Skeletal muscle cell (primary cell): ENCODE data around the gene SESN1.

Experiments
- DNase-seq: peaks from one replicate; pipeline ENCODE4 v3.0.0-alpha.2; 2010; ENCODE audit warnings: low read depth
- H3K4me3 ChIP-seq: 2 replicates; pipeline ENCODE4 v1.5.1; 2011; ENCODE audit warnings: low read depth, mild to moderate bottlenecking, control low read depth, low read length, moderate library complexity

The SESN1 gene

DNA sequence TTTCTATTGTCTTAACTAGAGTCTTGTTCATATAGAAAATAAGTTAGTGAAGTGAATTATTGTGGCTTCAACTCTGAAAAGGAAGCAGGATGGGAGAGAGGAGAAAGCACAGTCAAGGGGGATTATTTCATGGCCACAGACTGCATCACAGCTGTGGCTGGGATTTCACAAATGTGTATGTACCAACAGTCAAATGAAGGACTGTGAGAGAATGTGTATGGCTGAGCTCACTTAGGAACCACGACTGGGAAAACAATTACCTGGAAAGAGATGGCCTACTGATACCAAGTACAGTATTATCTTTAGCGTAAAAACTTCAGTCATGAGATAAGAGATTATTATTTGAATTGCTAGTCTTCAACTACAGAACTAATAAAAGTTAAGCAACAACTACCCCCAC lies 54.9 kb downstream of the SESN1 start:
- no peak for DNase-seq
- no peak overlapping the region for H3K4me3 ChIP-seq

DNA sequence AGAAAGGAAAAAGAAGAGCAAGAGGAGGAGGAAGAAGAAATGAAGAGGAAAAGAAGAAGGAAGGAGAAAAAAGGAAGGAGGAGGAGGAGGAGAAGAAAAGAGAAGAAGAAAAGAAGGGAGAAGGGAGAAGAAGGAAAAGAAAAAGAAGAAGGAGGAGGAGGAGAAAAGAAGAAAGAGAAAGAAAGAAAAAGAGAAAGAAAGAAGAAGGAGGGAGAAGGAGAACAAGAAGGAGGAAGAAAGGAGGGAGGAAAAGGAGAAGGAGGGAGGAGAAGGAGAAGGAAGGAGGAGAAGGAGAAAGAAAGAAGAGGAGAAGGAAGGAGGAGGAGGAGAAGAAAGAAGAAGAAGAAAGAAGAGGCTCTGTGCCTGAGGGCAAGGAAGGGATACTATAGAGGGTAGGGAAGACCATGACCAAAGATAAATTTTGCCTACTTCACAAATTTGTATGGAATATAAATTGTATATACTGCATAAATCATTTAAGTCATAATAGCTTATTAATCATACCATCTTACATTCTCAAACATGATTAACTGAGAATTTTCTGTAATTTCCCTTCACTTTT lies 55.7 kb downstream of the SESN1 start:
- H3K4me3 ChIP-seq, result no peak overlapping the region
- no peak for DNase-seq

DNA sequence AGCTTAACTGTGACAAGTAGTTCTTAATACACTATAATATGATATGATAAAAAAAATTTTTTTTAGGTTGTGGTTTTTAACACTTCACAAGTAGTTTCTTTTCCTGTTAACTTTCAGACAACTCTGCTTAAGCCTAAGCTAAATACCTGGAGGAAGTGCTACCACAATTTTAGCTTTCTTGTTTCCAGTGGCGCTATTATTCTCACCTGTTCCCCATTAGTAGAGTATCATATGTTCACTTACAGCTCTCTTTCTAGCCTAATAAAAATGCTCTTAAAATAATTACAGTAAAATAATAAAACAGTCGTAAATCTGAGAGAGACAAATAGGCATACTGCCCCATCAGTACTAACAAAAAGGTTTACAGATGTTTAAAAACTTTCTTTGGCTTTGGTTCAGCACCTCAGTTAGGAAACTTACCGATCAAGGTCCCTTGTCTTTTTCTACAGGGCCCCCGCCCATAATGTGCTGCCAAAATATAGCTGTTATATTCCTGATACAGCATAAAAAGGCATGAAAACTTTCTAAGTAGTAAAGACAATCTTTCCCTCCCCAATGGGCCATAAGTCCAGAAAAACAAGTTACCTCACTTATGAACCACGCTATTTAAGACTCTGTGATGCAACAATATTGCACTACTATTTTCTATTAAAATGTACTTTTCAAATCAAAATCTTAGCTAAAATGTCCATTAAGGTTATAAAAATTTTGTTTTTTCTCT lies 57.9 kb downstream of the SESN1 start:
- no peak for DNase-seq
- H3K4me3 ChIP-seq, result no peak overlapping the region

DNA sequence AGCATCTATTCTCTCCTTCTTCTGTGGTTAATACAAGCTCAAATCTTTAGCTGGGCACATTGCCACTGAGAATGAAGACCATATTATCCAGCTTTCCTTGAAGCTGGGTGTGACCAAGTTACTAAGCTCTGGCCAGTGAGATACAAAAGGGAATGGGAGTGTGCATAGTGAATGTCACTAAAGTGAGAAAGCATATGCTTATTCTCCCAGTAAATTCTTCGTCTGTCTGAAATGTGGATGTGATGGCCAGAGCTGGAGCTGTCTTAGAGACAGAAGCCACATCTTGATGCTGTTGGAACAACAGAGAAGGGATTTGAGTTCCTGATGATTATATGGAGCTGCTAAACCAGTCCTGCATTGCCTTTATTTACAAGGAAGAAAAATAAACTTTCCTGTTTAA lies 60.1 kb downstream of the SESN1 start:
- no peak for DNase-seq

DNA sequence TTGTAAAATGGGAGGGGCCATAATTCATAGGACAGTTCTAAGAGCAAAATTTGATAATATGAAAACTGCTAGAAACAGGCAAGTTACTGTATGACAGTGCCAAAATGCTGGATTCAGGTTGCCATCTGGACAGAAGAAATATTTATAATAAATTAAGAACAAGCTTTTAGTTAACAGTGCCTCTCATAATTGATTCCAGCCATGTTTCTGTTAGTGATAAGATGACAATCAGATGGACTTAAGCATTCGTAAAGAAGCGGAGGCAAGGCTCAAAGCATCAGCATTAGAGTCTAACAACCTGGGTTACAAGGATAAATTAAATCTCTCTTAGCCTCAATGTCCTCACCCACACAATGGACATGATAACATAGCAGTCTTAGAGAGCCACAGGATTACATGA lies 61.0 kb downstream of the SESN1 start:
- no peak for DNase-seq
- H3K4me3 ChIP-seq, result no peak overlapping the region

More for the DNA sequence above, 60.1 kb downstream of the SESN1 start:
- H3K4me3 ChIP-seq, result no peak overlapping the region

DNA sequence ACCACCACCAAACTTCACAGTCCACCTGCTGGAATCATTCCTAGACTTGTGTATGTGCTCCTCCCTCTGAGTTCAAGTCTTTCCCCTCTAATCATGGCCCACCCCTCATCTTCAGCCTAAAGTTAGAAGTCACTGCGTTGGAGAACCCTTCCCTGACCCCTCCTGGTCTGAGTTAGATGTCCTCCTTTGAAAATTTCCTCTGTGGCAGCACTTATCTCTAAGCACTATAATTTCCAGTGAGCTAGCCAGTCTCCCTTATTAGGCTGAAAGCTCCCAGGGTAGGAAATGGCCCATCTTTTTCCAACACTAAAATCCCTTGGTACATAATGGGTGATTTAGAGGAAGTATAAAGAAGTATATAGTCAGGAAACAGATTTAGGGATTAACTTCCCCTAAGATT lies 63.2 kb downstream of the SESN1 start:
- no peak overlapping the region for H3K4me3 ChIP-seq
- DNase-seq, result no peak

DNA sequence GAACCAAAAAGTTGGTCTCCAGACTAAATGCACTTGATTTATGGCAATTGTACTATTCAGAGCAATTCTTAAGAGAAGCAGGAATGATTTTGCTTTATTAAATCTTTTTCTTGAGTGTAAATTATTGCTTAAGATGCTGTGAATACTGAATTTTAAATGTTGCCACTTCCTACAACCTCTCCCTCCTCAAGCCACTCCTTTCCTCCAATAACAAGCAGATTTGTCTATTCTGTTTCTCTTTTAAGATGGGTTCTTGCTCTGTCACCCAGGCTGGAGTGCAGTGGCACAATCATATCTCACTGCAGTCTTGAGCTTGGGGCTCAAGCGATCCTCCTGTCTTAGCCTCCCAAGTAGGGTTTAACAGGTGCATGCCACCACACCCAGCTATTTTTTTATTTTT lies 65.3 kb downstream of the SESN1 start:
- DNase-seq, result no peak
- no peak overlapping the region for H3K4me3 ChIP-seq

DNA sequence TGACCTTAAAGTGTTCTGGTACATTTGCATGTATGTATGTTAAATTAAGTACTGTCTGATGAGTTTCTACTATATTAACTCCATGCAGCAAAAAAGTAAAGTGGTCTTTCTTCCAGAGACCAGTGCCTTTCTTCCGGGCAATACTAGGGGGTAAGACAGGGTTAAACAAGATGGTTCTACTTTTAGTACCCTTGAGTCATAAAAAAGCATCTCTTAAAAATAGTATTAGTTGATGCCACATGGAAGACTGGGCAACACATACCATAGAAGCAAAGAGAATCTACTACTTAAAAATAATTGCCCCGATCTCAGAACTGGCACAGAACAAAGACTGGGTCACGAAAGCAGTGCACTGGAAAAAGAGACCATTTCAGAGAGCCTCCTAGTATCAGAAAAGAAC lies 66.2 kb downstream of the SESN1 start:
- no peak overlapping the region for H3K4me3 ChIP-seq
- DNase-seq, result no peak

DNA sequence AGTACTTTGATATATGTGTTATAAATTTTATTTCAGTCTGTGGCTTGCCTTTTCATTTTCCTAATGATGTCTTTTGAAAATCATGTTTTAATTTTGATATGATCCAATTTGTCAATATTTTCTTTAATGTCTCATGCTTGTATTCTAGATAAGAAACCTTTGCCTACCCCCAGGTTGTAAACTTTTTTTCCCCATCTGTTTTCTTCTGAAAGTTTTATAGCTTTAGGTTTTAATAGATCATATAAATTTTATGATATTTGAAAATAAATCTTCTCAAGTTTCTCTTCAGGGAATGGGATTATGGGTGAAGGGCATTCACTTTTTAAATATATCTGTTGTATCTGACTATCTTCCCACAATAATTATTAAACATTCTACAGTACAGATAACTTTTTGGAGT lies 66.7 kb downstream of the SESN1 start:
- no peak overlapping the region for H3K4me3 ChIP-seq
- no peak for DNase-seq

DNA sequence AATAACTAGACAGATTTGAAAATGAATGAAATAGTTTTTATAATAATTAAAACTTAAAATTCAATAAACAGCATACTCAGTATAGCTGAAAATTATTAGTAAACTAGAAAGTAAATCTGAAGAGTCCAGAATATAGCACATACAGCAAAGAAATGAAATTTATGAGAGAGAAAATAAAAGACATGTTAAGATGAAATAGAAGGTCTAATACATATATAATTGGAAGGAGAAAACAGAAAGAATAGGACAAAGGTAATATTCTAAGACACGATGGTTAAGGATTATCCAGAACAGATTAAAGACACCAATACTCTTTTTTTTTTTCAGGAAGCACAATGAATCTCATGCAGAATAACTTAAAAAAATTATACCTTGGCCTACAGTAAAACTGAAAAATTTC lies 69.0 kb downstream of the SESN1 start:
- no peak overlapping the region for H3K4me3 ChIP-seq
- no peak for DNase-seq

DNA sequence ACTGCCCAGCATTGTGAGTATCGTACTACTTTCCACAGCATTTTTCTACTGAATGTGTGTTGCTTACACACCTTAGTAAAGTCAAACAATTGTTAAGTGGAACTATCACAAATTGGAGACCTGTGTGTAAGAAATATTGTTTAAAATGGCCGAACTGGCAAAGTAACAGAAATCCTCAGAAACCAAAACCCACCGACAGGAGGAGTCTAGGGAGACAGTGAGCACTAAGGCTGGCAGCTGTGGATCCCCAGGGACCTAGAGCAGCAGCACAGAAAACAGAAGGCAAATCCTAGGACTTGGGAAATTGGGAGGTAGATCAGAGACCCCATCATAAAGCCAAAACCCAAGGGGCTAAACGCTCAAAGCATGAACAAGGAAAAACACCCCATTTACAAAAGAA lies 69.9 kb downstream of the SESN1 start:
- DNase-seq, result no peak
- H3K4me3 ChIP-seq, result no peak overlapping the region

DNA sequence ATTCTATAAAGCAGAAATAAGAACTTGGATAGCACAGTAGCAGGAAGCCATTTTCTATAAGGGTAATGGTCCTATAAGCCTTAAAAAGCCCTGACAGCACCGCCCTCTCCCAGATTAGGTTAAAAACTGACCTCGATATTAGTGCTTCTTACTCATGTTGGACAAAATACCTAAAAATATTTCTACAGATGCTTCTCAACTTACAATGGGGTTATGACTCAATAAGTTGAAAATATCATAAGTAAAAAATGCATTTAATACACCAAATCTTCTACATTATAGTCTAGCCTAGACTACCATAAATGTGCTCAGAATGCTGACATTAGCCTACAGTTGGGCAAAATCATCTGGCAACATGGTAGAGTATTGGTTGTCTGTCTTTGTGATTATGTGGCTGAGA lies 70.3 kb downstream of the SESN1 start:
- no peak for DNase-seq
- H3K4me3 ChIP-seq, result no peak overlapping the region

DNA sequence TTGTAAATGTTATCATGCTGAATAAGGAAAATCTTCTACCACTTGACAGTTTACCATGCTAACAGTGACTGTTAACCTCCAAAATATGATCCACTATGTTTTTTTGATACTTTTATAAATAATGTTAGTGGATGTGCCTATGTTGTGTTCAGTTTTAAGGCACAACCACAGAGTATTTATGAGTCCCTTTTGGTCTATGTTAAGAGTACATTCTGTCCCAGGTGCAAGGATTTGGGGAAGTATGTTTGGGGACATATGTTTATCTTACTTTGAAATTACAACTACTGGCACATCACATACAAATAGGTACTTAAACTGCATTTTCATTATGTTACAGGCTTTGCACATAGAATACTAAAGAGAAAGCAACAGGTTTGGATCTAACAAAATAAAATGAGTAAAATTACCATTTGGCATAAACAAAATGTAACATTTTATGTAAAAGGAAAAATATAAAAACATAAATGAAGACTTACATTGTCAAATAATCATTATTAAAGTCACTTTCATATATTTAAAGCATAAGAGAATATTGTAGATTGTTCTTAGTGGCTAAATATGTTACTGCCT lies 71.2 kb downstream of the SESN1 start:
- DNase-seq, result no peak
- H3K4me3 ChIP-seq, result no peak overlapping the region

DNA sequence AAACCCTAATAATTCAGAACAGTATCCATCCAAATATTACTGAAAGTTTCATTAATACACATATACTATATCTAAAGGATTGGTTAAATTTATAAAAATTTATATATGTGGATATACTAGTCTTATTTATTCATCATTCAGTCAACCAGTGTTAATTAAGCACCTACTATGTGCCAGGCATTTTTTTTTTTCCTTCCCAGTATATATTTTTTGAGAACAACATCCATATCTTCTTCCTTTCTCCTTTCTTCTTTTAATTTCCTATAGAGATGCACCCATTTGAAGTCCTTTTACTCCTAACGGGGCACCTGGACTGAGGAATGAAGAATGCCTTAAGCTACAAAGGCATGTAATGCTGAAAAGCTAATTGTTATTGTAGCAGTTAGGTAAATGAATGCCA lies 72.8 kb downstream of the SESN1 start:
- no peak overlapping the region for H3K4me3 ChIP-seq

DNA sequence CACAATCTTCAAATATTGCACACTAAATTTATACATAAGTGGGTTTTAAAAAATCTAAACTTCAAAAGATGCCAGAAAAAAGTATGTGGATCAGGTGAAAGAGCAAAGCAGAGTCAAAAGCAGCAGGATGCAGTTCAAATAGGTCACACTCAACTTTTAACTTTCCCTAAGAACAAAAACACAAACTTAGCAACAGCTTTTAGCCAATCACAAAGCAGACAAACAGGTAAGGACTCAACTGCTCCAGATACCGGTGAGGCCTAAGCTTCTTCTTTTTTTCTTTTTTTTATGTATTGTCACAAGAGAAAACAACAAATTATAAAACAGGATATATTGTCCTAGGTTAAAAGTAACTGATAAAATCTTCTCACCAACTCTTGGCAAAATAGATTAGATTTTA lies 74.7 kb downstream of the SESN1 start:
- DNase-seq, result no peak
- no peak overlapping the region for H3K4me3 ChIP-seq

More for the DNA sequence above, 72.8 kb downstream of the SESN1 start:
- no peak for DNase-seq

DNA sequence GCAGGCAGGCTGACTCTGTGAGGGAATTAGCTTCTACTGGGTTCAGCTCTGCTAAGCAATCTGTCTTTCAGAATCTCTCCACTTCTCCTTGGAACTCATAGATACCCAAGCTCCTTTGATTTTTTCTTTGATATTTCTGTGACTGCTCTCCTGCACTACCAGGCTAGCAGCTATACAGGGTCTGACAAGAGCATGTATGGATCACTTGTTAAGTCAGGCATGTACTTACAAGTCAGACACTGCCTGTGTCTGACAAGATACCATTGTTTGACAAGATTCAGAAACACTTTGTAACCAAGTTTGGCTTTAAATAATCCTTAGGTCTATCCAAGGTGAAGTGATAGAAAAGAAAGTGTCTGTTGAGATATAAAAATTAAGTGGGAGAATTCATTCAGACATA lies 79.5 kb downstream of the SESN1 start:
- DNase-seq, result no peak
- no peak overlapping the region for H3K4me3 ChIP-seq

DNA sequence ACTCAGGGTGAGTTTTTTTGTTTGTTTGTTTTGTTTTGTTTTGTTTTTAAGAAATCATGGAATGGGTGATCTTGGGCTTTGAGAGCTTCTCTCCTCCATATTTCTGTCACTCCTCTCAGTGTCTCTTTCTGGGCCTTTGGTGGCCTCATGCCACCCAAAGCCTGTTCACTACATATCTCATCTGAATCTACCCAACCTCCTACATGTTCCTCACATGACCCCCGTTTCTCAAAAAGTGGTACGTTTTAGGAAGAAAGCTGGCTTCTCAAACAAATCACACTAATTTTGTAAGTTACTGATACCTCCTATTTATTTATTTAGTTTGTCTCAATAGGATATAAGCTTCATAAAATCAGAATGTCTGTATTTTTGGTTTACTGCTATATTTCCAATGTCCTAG lies 80.0 kb downstream of the SESN1 start:
- DNase-seq, result no peak
- no peak overlapping the region for H3K4me3 ChIP-seq

DNA sequence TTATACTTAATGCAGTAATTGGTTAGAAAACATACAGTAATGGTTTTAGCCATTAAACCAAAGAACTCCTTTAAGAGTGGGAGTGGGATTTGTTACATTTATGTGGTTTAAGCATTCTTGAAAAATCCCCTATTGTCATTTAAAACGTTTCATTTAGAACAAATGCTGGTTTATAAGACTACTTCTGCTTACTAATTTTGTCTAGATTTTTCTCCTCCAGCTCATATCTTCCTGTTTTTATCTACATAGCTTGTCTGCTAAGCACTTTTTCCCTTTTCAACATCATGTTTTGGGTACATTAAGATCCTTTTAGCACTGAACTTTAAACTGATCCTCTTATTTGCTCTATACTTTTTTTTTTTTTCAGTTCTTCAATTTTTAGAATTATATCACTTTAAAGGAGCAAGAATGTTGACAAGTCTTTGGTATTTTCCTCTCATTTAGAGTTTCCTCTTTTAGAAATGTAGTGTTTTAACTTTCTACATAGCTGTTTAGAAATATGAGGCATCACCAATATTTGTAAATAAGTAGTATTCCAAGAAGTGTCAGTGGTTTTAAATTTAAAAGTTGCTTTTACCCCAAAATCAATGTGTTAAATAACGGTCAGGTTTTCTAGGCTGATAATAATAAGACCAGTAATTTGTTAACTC lies 80.9 kb downstream of the SESN1 start:
- DNase-seq, result no peak
- H3K4me3 ChIP-seq, result no peak overlapping the region

DNA sequence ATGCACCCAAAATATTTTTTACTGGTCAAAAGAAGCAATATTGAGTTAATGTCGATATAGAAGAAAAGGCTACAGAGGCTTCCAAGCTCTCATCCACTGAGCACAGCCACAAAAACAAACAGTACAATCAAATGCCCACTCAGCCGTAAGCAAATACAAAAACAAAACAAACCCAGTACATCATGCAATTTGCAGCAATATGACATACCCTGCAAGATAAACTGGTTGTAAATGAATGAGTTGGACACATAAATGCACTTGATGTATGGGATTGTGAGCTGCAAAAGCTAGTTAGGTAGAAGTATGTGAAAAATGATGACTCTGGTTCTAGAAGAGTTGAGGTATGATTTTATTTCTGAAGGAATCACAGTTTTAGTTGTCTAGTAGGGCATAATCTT lies 83.9 kb downstream of the SESN1 start:
- no peak for DNase-seq
- H3K4me3 ChIP-seq, result no peak overlapping the region

DNA sequence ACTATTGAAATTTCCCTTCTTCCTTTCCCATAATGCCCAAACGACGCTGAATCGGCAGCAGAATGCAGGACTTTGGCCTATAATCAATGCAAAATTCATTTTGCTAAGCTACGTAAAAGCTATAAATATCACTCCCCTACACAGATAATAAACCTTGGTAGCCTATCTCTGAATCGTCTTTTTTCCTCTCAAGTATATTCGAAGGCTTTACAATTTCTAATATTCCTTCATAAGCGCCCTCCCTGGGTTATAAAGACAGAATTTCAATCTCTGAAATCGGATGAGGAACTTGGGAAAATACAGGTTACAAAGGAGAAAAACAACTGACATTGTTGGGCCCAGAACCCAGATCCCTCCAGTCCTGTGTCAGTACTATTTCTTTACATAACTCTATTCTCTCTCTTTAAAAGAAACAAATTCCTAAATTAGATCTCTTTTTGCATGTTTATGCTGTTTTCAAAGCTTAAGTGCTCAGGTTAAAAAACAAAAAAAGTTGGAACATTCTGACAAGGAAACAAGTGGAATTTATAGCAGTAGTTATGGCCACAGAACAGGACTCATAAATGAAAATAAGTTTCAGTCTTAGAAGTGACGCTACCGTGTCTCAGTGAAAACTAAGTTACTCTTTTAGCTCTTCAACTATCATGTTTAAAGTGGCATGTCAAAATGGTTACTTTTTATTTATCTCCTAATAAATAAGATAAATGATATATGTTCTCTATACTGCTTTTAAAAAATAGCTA lies 84.5 kb downstream of the SESN1 start:
- DNase-seq, result no peak
- peak overlapping the region; percentile 83 for H3K4me3 ChIP-seq
